Sigmoid colon (tissue), 7 donors: Measurements from ENCODE around the gene DLX5. TPM values are rescaled to one million over a fixed set of nuclear protein-coding genes. Genes with fewer than 3 reads are reported as not detected.

Experiments
- DNase-seq: peaks from one replicate; pipeline ENCODE4 v3.0.0-alpha.2; 2019
- H3K27ac ChIP-seq, 4 donors: fragments of 200-600 bp; sonication (generic); one replicate each; pipeline ENCODE4 v1.5.1; 2016 to 2019; ENCODE audit warnings: mild to moderate bottlenecking in 1 of 4
- H3K27me3 ChIP-seq, 3 donors: fragments of 200-600 bp; sonication (generic); one replicate each; pipeline ENCODE4 v1.5.1; 2019; ENCODE audit warnings: mild to moderate bottlenecking in 1 of 3
- H3K36me3 ChIP-seq, 4 donors: fragments of 200-600 bp; sonication (generic); one replicate each; pipeline ENCODE4 v1.5.1; 2016 to 2019
- H3K4me1 ChIP-seq, 4 donors: fragments of 200-600 bp; sonication (generic); one replicate each; pipeline ENCODE4 v1.5.1; 2017 to 2019
- H3K4me3 ChIP-seq, 4 donors: fragments of 200-600 bp; sonication (generic); one replicate each; pipeline ENCODE4 v1.5.1; 2017 to 2019; ENCODE audit warnings: mild to moderate bottlenecking in 2 of 4, moderate library complexity in 1 of 4
- H3K9me3 ChIP-seq, 4 donors: fragments of 200-600 bp in 3 of 4; sonication (generic) in 3 of 4; one replicate each; pipeline versions ENCODE4 v1.5.1 to v1.6.1; 2013 to 2019
- CTCF ChIP-seq, 4 experiments: fragments of 450-650 bp in 3 of 4; fragments of 200-600 bp in 1 of 4; IDR thresholded peaks; one replicate each; pipeline ENCODE4 v1.5.1; 2016 to 2019; ENCODE audit warnings: antibody characterized with exemption in 4 of 4, mild to moderate bottlenecking in 3 of 4, moderate library complexity in 2 of 4
- EP300 ChIP-seq, 4 donors: sonication (generic); formaldehyde crosslinking; IDR thresholded peaks; one replicate each; pipeline ENCODE4 v1.6.1; 2017; ENCODE audit warnings: antibody characterized with exemption in 4 of 4
- POLR2A ChIP-seq, 2 donors: fragments of 450-650 bp; IDR thresholded peaks; one replicate each; pipeline ENCODE4 v1.6.1; 2016; ENCODE audit warnings: antibody characterized with exemption in 2 of 2, mild to moderate bottlenecking in 2 of 2, moderate library complexity in 2 of 2
- POLR2AphosphoS5 ChIP-seq, 4 donors: sonication (generic); formaldehyde crosslinking; IDR thresholded peaks; one replicate each; pipeline ENCODE4 v1.6.1; 2017; ENCODE audit warnings: antibody characterized with exemption in 4 of 4
- WGBS, 2 donors: extraction: QIAGEN DNeasy Blood & Tissue Kit; methylation state at CpG; one replicate each; pipeline ENCODE4 v1.1.7; 2013; 5-methylcytosine and 5-hydroxymethylcytosine counted together
- intact Hi-C: fragments of 100-400 bp; cut with DNase I; formaldehyde crosslinking; loops from one replicate; pipeline ENCODE4 v1.15.1; 2023
- polyA plus RNA-seq, 3 donors: library from polyadenylated mRNA; stranded (reverse); fragments of 200-250 nt; gene quantifications; one replicate each; pipeline ENCODE4 v1.2.3, GENCODE V29; 2013
- total RNA-seq, 4 donors: library from RNA; depleted of rRNA; stranded (reverse); fragments of >200 nt; gene quantifications; one replicate each; pipeline ENCODE4 v1.1.0, GENCODE V29; 2016
- donor health status: healthy with polysubstance abuse.
- donor health status: Bipolar disorder and iron deficiency.
- donor health status: healthy.

The DLX5 gene
- total and polyA plus RNA-seq, 7 donors = 0.10 to 0.71 (median 0.41) TPM; not detected in 4

- Histone ChIP-seq H3K27ac (no peak overlapping the region), H3K36me3 (no peaks in the 10 kb centered on the region), H3K4me3 (no peak overlapping the region), H3K27me3 (peaks cover 41 to 100% (median 88%) of the 10 kb centered on the region in 3 donors), H3K4me1 (peaks cover 0 to 18% (median 10%) of the 10 kb centered on the region in 4 donors), H3K9me3 (peaks cover 0 to 3% (median 0%) of the 10 kb centered on the region in 4 donors)
- 13 to 38% methylated on average over 47 of the region's 47 CpGs for WGBS, 2 donors
- intact Hi-C loops = no loop called here
- no peak for TF ChIP-seq POLR2A (IDR thresholded peaks at IDR 0.05)
- no peak for TF ChIP-seq POLR2AphosphoS5 (IDR thresholded peaks at IDR 0.05)
- TF ChIP-seq CTCF (IDR thresholded peaks at IDR 0.05) = no peak
- TF ChIP-seq EP300 (IDR thresholded peaks at IDR 0.05) = no peak
- no peak for DNase-seq
Measured at GRCh38 chr7:96992192-96993005, 32.2 kb downstream of the DLX5 start.

- no peak for DNase-seq
- intact Hi-C loops = no loop called here
- Histone ChIP-seq H3K4me1 (peaks cover 0 to 15% (median 9%) of the 10 kb centered on the region in 4 donors), H3K27me3 (peaks cover 35 to 100% (median 80%) of the 10 kb centered on the region in 3 donors), H3K27ac (no peak overlapping the region), H3K4me3 (no peak overlapping the region), H3K9me3 (peaks cover 0 to 3% (median 0%) of the 10 kb centered on the region in 4 donors), H3K36me3 (no peaks in the 10 kb centered on the region)
- TF ChIP-seq CTCF (IDR thresholded peaks at IDR 0.05) (no peak), EP300 (IDR thresholded peaks at IDR 0.05) (no peak)
- 9 to 16% methylated on average over 13 of the region's 13 CpGs for WGBS, 2 donors
Measured at GRCh38 chr7:96991546-96992191, 33.0 kb downstream of the DLX5 start.

GRCh38 chr7:96989859-96990317 is 34.7 kb downstream of the DLX5 start:
- Histone ChIP-seq H3K9me3 (peaks cover 0 to 3% (median 0%) of the 10 kb centered on the region in 4 donors), H3K27ac (no peak overlapping the region), H3K36me3 (no peaks in the 10 kb centered on the region), H3K27me3 (peaks cover 28 to 99% (median 64%) of the 10 kb centered on the region in 3 donors), H3K4me1 (peaks cover 0 to 12% (median 8%) of the 10 kb centered on the region in 4 donors), H3K4me3 (no peak overlapping the region)
- 12 to 14% methylated on average over 8 of the region's 8 CpGs for WGBS, 2 donors
- no peak for DNase-seq
- intact Hi-C loops = no loop called here
- TF ChIP-seq CTCF (IDR thresholded peaks at IDR 0.05) = no peak
- no peak for TF ChIP-seq POLR2A (IDR thresholded peaks at IDR 0.05)
- TF ChIP-seq EP300 (IDR thresholded peaks at IDR 0.05) = no peak

GRCh38 chr7:96989241-96989858 is 35.3 kb downstream of the DLX5 start:
- no peak for DNase-seq
- no peak for TF ChIP-seq POLR2AphosphoS5 (IDR thresholded peaks at IDR 0.05)
- no peak for TF ChIP-seq EP300 (IDR thresholded peaks at IDR 0.05)
- no peak for TF ChIP-seq CTCF (IDR thresholded peaks at IDR 0.05)
- no peak for TF ChIP-seq POLR2A (IDR thresholded peaks at IDR 0.05)
- intact Hi-C loops = no loop called here

More at GRCh38 chr7:96989241-96989858, 35.3 kb downstream of the DLX5 start:
- H3K27me3 ChIP-seq = peaks cover 28 to 99% (median 62%) of the 10 kb centered on the region in 3 donors
- H3K36me3 ChIP-seq = no peaks in the 10 kb centered on the region
- WGBS, 2 donors = 6 to 23% methylated on average over 22 of the region's 22 CpGs
- H3K4me3 ChIP-seq = no peak overlapping the region
- H3K27ac ChIP-seq = no peak overlapping the region
- H3K4me1 ChIP-seq = peaks cover 0 to 12% (median 8%) of the 10 kb centered on the region in 4 donors
- peaks cover 0 to 3% (median 0%) of the 10 kb centered on the region in 4 donors for H3K9me3 ChIP-seq
